ENCODE results near the gene HMGCR. TPM values are rescaled to one million over a fixed set of nuclear protein-coding genes. Genes with fewer than 3 reads are reported as not detected.

The HMGCR gene
- total RNA-seq, 1 donor from 2014 or later, result 10.2 TPM

GRCh38 chr5:75368391-75368790 is 31.4 kb downstream of the HMGCR start:
- no peak overlapping the region for H3K4me3 ChIP-seq
- intact Hi-C loops (cut with micrococcal nuclease), result no loop called here
- peaks cover 3% of the 10 kb centered on the region for H3K4me1 ChIP-seq
- TF ChIP-seq CTCF (IDR thresholded peaks at IDR 0.05; ENCODE audit: borderline replicate concordance), result no peak
- no peaks in the 10 kb centered on the region for H3K27me3 ChIP-seq (ENCODE audit: low read depth)
- H3K27ac ChIP-seq (replicated peaks), result no peak overlapping the region
- no peak for DNase-seq
- H3K9me3 ChIP-seq (replicated peaks), result no peaks in the 10 kb centered on the region
- peaks cover 11% of the 10 kb centered on the region for H3K36me3 ChIP-seq

GRCh38 chr5:75373862-75374261 is 36.8 kb downstream of the HMGCR start:
- no peak for DNase-seq
- H3K4me1 ChIP-seq, result no peaks in the 10 kb centered on the region
- no peak for TF ChIP-seq CTCF (IDR thresholded peaks at IDR 0.05; ENCODE audit: borderline replicate concordance)
- H3K36me3 ChIP-seq, result peaks cover 45% of the 10 kb centered on the region
- no peak overlapping the region for H3K4me3 ChIP-seq
- no peak overlapping the region for H3K27ac ChIP-seq (replicated peaks)
- no peaks in the 10 kb centered on the region for H3K9me3 ChIP-seq (replicated peaks)
- H3K27me3 ChIP-seq (ENCODE audit: low read depth), result no peaks in the 10 kb centered on the region
- intact Hi-C loops (cut with micrococcal nuclease), result no loop called here

- no peaks in the 10 kb centered on the region for H3K27me3 ChIP-seq (ENCODE audit: low read depth)
- no peak overlapping the region for H3K27ac ChIP-seq (replicated peaks)
- intact Hi-C loops (cut with micrococcal nuclease), result no loop called here
- no peak overlapping the region for H3K4me3 ChIP-seq
- H3K9me3 ChIP-seq (replicated peaks), result no peaks in the 10 kb centered on the region
- no peak for DNase-seq
- peaks cover 51% of the 10 kb centered on the region for H3K36me3 ChIP-seq
- no peak for TF ChIP-seq CTCF (IDR thresholded peaks at IDR 0.05; ENCODE audit: borderline replicate concordance)
- H3K4me1 ChIP-seq, result no peaks in the 10 kb centered on the region
Measured at GRCh38 chr5:75374394-75374814, 37.4 kb downstream of the HMGCR start.

- H3K36me3 ChIP-seq, result peaks cover 61% of the 10 kb centered on the region
- no peak overlapping the region for H3K4me3 ChIP-seq
- no peak for TF ChIP-seq CTCF (IDR thresholded peaks at IDR 0.05; ENCODE audit: borderline replicate concordance)
- no peaks in the 10 kb centered on the region for H3K9me3 ChIP-seq (replicated peaks)
- no peaks in the 10 kb centered on the region for H3K27me3 ChIP-seq (ENCODE audit: low read depth)
- DNase-seq, result no peak
- no peaks in the 10 kb centered on the region for H3K4me1 ChIP-seq
- no peak overlapping the region for H3K27ac ChIP-seq (replicated peaks)
- intact Hi-C loops (cut with micrococcal nuclease), result no loop called here
Measured at GRCh38 chr5:75375414-75375813, 38.4 kb downstream of the HMGCR start.

- no peak for DNase-seq
- no peaks in the 10 kb centered on the region for H3K4me1 ChIP-seq
- H3K36me3 ChIP-seq, result peaks cover 81% of the 10 kb centered on the region
- intact Hi-C loops (cut with micrococcal nuclease), result no loop called here
- H3K9me3 ChIP-seq (replicated peaks), result no peaks in the 10 kb centered on the region
- H3K27me3 ChIP-seq (ENCODE audit: low read depth), result no peaks in the 10 kb centered on the region
- TF ChIP-seq CTCF (IDR thresholded peaks at IDR 0.05; ENCODE audit: borderline replicate concordance), result no peak
- H3K27ac ChIP-seq (replicated peaks), result no peak overlapping the region
- no peak overlapping the region for H3K4me3 ChIP-seq
Measured at GRCh38 chr5:75380099-75380498, 43.1 kb downstream of the HMGCR start.

- H3K9me3 ChIP-seq (replicated peaks), result no peaks in the 10 kb centered on the region
- intact Hi-C loops (cut with micrococcal nuclease), result no loop called here
- no peaks in the 10 kb centered on the region for H3K4me1 ChIP-seq
- H3K4me3 ChIP-seq, result no peak overlapping the region
- H3K27ac ChIP-seq (replicated peaks), result no peak overlapping the region
- H3K27me3 ChIP-seq (ENCODE audit: low read depth), result no peaks in the 10 kb centered on the region
- no peak for TF ChIP-seq CTCF (IDR thresholded peaks at IDR 0.05; ENCODE audit: borderline replicate concordance)
- DNase-seq, result no peak
- H3K36me3 ChIP-seq, result peaks cover 92% of the 10 kb centered on the region
Measured at GRCh38 chr5:75381456-75381855, 44.4 kb downstream of the HMGCR start.
